GM18505 (cell line): Measurements from ENCODE around the gene SCN11A.

ENCODE experiments used
- ATAC-seq: cut with Tn5 transposase; IDR thresholded peaks from one replicate; pipeline ENCODE4 v1.9.1; 2021; ENCODE audit not compliant: unreplicated experiment
- POLR2A ChIP-seq: IDR thresholded peaks from 4 replicates; pipeline ENCODE4 v1.6.1; 2011; ENCODE audit warnings: borderline replicate concordance; ENCODE audit not compliant: insufficient read depth, insufficient read length; ENCODE audit errors: extremely low read depth

The SCN11A gene

DNA sequence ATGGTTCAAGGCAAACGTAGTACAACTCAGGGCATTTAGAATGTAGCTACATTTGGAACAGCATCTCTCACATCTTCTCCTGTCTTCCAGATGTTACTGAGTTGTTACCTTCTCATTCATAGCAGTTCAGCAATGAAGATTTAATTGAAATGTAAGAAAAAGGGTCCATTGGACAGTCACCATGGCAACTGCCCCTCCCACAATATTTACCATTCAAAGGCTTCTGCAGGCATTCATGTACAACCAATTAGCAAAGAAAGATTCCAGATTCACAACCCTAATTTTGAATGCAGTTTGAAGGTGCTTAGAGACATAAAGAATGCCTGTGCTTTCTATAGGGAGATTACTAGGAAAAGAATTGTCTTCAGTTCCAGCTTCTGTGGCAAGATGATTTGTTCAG lies 22.2 kb downstream of the SCN11A start:
- ATAC-seq = no peak
- TF ChIP-seq POLR2A = no peak

DNA sequence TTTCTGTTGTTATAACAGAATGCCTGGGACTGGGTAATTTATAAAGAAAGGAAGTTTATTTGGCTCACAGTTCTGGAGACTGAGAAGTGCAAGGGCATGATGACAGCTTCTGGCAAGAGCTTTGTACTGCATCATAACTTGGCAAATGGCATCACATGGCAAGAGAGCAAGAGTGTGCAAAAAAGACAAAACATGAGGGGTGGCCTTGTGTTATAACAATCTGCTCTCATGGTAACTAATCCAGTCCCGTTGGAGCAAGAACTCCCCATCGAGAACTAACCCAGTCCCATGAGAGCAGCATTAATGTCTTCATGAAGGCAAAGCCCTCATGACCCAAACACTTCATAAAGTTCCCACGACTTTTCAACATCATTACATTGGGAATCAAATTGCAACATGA lies 23.2 kb downstream of the SCN11A start:
- TF ChIP-seq POLR2A = no peak
- no peak for ATAC-seq

DNA sequence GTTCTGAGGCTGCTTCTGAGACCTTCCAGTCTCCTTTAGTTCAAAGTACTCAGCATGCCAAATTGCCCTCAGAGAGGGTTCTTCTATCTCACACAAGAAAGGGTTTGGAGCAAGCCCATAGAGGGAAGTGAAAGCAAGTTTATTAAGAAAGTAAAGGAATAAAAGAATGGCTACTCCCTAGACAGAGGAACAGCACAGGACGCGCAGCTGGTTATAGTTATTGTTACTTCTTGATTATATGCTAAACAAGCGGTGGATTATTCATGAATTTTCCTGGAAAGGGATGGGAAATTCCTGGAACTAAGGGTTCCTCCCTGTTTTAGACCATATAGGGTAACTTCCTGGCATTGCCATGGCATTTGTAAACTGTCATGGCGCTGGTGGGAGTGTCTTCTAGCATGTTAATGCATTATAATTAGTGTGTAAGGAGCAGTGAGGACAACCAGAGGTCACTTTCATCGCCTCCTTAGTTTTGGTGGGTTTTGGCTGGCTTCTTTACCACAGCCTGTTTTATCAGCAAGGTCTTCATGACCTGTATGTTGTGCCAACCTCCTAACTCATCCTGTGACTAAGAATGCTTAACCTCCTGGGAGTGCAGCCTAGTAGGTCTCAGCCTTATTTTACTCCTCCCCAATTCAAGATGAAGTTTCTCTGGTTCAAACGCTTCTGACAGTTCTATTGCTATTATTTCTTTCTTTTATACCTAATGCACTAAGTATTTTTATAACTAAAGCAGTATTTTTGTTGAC lies 26.3 kb downstream of the SCN11A start:
- TF ChIP-seq POLR2A = no peak
- ATAC-seq = no peak

DNA sequence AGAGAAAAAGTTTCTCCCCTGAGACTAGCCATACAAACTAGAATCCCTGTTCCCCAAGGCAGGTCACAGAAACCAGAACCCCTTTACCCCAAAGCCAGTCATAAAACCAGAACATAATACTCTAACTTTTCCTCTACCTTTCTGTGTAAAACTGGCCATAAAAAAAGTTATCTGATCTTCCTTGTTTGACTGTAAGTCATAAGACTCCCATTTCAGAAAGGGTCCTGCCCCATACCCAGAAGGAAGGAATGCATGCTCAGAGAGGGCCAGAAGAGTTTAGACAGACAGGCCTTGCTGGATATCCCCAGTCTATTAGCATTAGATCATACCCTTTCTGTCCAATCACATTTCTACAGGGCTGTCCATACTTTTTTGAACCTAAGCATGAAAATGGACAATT lies 27.2 kb downstream of the SCN11A start:
- ATAC-seq = no peak
- TF ChIP-seq POLR2A = no peak

DNA sequence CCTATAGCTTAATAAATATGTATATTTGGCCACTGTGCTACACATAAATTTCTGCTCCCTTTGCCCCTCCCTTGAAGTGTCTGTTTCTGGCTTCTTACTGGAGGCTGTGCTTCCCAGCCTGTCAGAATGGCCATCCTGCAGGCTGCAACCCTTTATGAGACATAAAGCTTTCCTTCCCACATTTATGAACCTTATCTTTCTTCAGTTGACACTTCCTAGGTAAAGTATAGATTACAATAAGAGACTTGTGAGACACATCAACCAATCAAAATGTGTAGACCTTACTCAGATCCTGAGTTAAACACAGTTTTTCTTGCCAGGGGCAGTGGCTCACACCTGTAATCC lies 29.5 kb downstream of the SCN11A start:
- ATAC-seq = no peak
- no peak for TF ChIP-seq POLR2A

DNA sequence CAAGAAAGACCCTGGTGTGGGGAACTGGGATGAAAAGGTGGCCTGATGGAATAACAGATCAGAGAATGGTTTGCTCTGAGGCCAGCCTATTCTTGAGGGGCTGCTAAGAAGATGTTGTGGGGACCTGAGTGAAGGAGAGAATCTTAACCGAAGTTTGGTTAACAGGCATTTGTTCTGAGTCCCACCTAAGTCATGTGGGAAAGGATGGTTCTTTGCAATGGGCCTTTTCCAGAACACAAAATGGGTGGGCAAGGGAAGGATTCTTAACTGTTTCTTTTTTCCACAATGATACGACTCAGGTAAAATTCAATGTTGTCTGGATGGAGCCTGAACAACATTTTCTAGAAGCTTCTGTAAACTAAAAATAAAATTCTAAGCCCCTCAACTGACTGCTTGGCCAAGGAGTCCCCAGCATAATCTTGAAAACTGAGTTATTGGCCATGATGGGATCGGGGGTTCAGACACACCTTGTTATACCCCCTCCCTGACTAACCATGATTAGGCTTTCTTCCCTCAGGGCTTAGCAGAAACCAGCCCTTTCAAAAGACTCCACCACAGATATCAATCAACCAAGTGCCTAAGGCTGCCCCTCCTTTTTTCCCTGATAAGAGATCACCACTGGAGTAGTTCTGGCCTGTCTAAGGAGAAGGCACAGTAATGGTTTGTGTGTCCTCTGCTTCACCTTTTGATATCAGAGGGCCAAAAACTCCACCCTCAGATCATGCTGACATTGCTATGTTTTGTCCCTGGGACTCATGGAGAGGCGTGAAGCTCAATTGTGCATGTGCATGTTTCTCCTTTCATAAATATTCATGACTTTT lies 30.1 kb downstream of the SCN11A start:
- no peak for ATAC-seq
- TF ChIP-seq POLR2A = no peak

DNA sequence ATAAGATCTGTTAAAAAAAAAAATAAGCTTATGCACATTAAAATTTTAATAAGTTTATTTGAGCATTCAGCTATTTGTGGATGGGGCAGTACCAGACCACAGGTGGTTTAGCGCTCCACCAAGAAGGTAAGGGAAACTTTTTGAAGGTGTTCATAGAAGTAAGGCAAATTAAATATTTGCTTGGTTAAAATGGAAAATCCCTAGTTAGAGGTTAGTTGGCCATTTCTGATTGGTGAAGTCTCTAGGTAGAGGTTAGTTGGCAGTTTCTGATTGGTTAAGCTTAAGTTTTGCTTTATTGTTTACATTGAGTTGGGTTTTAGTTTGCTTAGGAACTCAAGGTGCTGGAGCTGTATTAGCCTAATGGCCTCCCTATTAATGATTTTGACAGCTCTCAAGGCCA lies 30.7 kb downstream of the SCN11A start:
- TF ChIP-seq POLR2A = no peak
- ATAC-seq = no peak

DNA sequence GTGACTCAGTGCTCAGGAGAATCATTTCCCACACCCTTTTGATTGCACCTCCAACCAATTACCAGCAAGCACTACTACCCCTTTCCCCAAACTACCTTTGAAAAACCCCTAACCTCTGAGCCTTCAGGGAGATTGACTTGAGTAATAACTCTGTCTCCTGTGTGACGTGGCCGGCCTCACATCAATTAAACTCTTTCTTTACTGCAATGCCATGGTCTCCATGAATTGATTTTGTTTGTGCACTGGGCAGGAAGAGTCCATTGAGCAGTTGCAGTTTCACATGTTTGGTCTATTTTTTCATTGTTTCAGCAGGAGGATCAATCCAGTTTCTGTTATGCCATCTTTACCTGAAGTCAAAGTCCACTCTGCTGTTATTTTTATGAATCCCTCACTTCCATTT lies 32.4 kb downstream of the SCN11A start:
- no peak for ATAC-seq
- no peak for TF ChIP-seq POLR2A

DNA sequence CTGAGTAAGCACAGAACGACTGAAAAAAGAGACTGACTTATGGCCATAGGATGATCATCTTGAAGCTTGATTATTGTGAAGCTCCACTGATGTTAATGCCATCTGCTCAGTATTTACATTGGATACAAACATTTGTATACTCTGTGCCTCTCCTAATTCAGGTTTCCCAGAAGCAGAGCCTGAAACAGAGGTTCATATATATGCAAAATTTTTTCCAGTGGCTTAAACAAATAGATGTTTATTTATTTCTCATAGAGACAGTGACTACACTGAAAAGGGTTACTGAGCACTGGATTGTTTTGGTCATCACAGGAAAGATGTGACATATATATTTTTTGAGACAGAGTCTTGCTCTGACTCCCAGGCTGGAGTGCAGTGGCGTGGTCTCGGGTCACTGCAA lies 36.3 kb downstream of the SCN11A start:
- TF ChIP-seq POLR2A = no peak
- ATAC-seq = no peak

DNA sequence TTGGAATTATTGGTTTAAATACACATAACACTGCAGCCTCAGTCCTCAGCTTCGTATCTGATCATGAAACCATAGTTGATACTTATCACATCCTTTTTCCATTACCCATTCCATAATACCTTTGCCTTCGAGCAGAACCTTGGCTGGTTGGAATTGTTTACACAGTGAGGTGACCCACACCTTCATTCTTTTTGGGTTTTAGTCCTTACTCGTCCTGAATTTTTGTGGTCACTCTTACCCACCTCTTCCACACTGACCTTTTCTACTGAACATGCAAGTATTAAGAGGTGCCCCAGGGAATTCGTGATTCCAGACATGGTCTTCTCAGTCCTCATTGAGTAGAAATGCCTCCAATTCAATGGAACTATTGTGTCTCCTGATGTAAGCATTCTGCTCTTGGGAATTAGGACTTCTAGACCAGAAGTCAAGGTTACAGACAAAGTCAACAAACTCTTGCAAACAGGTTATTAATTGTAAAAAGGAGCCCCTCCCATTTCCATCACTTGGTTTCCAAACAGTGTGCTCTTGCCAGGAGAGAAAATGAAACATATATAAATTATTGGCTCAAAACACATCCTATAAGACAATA lies 37.7 kb downstream of the SCN11A start:
- ATAC-seq = no peak
- no peak for TF ChIP-seq POLR2A

DNA sequence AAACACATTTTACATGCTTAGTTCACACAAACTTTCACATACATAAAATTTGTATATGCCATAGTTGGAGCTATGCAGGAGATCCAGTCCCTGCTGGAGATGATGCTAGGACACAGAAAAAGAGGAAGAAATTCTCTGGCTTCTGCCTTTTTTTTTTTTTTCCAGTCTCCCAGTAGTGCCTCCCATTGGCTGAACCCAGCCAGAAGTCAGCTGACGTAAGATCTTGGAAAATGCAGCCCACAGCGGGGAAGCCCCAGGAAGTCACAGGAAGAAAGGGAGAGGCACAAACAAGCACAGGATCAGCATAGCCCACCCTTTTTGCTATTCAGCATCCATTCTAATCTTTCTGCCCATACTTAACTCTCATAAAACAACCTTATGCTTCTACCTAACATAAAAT lies 38.5 kb downstream of the SCN11A start:
- no peak for TF ChIP-seq POLR2A
- ATAC-seq = no peak

DNA sequence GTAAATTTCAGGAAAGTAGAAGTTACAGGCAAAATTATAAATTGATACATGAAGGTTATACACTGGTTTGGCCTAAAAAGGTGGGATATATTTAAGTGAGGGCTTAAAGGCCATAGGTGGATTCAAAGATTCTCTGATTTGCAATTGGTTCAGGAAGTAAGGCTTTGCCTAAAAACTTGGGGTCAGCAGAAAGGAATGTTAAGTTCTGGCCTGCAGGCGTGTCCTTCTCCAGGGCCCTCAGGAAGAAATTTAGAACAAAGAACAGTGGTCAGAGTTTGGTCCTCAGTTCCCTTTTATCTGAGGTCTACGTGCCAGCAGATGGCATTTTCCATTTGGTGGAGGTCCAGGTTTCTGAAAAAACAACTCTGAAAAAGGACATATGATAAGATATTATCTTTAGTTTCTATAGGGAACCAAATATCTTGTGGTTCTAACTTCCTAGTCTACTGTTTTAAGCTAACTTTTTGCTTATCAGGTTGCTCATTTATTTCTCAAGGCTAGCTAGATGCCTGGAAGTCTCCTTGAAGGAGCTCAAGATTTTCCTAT lies 40.5 kb downstream of the SCN11A start:
- no peak for ATAC-seq
- no peak for TF ChIP-seq POLR2A

DNA sequence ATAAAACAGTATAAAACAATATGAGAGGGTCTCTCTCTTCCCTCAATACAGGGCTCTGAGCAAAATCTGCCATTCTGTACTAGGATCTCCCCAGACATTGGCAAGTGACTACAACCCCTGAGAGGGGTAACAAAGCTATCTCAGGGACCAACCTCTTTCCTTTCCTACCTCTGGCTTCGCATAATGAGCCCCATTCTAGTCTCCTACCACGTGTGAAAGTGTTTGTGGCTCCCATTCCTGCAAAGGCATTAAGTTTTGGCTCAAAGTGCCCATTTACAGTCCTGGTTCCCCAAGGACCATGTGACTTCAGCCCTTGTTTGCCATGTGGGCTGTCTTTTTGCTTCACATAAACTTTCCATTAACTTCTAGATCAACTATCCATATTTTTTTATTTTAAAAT lies 46.4 kb downstream of the SCN11A start:
- ATAC-seq = no peak
- TF ChIP-seq POLR2A = no peak
